Measurements from ENCODE around the gene BCLAF3.

The BCLAF3 gene

DNA sequence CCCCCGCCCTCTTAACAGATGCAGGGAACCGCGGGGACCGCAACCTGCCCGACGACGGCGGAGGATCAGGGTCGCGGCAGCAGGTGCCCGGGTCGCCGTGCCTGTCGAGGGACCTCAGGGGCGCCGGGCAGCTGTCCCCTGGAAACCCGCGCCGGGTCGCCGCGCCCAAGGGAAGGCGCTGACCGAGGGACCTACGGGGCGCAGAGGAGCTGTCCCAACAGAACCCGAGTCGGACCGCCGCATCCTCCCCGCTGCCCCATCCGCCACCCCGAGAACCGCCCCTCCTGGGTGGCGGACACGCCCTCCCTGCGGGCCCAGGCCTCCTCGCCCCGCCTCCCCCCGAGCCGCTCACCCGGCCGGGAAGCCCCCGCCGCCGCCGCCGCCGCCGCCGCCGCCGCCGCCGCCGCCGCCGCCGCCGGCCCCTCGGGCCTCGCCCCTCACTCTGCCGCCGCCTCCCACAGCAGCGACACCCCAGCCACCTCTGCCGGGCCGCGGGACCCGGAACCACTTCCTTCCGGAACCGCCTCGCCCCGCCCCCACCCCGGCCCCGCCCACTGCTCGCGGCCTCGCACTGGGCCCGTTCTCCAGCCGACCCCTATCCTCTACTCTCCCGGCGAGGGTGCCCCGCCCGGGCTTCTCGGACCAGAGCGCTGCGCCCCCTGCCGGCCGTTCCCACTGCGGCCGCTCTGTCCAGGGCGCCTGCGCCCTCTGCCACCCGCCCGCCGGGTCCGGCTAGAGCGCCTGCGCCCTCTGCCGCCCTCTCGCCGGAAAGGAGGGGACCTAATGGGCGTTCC, at the start of gene BCLAF3:
Gene BCLAF3, minus strand, starts transcription at position 506 of the 794 bp plus-strand sequence. CDS start 20,797 bp downstream, outside the sequence.
- peak; percentile 63 for DNase-seq

DNA sequence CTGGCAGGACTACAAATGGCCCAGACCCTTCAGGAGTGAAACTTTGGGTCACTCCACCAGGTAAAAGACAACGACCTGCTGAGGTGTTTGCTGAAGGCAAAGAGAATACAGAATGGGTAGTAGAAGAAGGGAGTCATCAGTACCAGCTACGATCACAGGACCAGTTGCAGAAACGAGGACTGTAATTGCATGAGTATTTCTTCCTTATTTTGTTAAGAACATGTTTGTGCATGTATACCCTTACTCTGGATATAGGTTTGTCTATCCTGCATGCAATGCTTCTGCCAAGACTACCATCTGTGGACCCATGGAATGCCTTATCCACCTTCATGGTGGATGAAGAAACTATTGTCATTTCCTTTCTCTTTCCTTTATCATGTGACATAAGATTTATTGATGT, 48.1 kb upstream of the BCLAF3 start:
- no peak for DNase-seq

DNA sequence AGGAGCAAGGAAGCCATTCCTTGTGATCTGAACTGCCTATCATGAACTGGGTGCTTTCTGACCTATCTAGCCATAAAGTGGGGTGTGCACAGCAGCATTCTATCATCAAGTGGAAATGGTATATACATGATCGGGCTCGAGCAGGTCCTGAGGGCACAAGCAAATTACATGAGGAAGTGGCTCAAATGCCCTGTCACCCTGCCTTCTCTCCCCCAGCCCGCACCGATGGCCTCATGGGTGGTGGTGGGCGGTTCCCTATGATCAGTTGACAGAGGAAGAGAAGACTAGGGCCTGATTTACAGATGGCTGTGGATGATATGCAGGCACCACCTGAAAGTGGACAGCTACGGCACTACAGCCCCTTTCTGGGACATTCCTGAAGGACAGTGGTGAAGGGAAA, 46.3 kb upstream of the BCLAF3 start:
- no peak for DNase-seq

DNA sequence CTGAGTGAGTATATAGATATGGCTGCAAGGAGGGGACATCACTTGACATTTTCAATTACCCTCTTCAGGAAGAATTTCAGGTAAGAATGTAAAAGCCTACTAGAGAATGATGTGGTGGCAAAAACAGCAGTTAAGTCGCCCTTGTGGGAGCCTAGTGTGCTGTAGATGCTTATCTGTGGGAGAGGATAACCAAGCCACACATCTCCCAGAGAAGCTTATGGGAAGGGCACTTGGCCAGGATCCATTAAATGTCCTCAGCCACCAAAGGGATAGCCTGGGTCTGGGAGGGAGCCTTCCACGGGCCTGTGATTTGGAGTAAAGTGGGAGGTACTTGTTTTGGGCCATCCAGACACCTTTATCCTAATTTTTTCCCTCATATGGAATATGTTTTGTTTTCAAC, 41.3 kb upstream of the BCLAF3 start:
- no peak for DNase-seq

DNA sequence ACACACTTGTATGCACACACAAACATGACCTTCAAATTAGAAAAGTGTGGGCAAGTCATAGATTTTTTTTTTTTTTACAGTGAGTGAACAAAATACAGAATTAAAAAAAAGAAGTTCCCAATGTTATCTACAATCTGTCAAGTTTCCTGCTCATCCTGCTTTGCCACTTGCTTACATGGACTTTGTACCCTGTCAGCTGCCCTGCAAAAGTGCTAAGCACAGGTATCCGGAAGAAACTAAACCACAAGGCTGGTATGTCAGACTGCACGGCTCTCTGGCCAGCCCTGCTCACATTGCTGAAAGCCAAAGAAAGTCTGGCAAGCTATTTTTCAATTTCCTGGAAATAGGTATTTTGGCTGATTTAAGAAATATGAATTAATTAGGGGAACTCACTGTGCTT, 38.9 kb upstream of the BCLAF3 start:
- DNase-seq = no peak

DNA sequence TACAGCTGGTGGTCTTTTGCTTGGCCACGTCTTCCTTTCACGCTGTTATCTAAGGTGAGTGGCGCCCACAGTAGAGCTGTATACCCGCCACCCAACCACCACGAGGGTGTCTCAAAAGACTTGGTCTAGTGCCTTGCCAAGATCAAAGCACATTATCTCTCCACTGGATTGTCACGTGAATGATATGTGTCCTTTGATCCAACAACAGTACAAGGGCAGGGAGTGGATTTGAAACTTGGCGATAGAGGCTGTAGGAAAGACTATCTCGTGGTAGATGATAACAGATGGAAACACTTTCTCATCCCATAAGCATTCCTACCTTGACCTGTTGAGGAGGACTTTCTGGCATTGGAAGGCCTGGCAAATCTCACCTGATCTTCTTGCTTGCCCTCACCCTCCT, 37.7 kb upstream of the BCLAF3 start:
- no peak for DNase-seq

DNA sequence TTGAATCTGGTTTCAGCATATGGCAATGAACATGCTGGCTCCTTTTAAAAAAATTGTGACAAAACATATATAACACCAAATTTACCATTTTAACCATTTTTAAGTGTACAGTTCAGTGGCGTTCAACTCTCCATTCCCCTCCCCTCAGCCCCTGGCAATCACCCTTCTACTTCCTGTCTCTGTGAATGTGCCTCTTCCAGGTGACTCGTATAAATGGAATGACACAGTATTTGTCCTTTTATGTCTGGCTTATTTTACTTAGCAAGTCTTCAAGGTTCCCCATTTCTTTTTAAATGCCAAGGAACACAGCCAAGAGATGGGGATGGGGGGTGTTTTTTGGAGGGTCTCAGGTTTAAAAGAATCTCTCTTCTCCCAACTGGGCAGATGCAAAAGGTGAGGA, 35.4 kb upstream of the BCLAF3 start:
- DNase-seq = no peak

DNA sequence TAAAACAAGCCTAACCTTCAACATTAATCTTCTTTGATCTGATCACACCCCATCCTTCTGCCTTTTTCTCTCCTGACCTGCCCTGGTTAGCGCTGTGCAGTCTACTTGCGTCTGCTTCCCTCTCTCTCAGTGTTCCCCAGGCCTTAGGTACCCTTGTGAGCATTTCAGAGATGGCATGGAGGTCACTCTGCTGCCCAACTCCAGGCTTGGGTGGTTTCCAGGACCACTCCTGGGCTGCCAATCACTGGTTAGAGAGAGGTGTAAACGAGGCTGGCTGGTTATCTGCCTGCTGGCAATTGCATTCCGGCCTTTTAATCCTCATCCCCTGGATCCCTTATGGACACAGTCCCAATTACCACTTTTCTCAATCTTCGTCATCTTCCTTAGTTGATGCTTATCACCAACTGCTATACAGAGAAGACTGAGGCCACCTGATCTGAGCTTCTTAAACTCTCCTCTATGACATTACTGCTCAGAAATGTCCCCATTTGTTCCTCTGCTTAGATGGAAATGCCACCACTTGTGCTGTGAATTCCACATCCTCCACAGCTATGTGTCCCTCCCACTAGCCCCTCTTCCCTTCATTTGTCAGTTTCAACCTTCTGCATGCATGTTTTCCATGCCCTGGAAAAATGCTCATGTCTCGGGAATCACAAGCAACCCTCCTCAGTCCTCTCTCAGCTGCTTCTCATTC, 29.0 kb upstream of the BCLAF3 start:
- DNase-seq = no peak

DNA sequence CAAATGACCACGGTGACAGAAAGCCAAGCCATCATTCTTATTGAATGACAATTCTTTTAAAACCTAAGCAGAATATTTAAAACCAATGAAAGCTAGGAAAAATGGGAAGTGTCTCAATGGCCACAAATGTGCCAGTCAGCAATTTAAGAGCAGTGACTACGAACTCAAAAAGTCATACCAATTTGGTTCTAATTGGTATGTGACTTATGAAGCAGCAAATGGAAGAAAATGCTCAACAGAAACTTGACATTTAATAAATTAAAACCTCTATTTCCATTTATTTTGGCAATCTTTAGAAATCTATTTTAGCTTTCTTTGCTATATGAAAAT, 25.7 kb upstream of the BCLAF3 start:
- DNase-seq = no peak

DNA sequence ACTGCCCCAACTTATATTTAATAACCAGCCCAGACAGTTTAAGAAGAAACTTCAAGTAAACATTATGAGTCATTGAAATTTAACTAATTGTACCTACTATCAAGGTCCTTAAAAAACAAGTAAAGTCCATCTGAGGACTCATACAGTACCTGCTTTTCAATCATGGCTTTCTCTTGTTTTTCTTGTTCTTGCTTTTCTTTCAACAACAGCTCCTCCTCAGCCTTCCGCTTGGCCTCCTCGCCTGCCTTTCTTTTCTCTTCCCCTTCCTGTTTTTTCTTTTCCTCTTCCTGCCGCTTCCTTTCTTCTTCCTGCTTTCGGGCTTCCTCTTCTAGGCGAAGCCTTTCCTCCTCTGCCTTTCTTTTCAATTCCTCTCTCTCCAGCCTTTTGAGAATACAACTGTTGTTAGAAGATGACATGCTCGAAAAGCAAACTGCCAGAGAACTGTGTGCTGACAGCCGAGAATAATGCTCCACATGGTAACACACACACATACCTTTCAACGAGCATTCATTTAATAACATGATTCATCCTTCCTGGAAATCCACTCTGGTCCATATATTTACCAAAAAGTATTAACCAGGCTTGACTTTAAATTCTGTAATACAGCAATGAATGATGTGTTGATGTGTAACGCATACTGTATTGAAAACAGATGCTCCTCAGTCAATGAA, 25.2 kb upstream of the BCLAF3 start:
- DNase-seq = no peak

DNA sequence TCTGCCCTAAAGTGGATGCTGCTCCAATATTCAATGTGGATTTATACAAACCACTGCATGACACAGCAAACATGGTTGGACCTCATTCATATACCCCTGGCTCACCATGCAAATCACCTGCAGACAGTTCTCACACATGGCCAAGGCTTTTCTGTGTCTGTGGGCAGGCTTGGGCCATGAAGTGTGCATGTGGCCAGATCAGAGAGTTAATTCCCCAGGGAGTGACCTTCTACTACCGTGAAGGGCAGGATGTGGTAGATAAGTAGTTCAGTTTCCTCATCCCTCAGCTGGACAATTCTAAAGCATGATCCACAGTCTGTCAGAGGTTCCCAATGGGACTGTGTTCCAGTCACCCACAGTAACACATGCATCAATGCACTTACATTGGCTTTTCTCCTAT, 24.6 kb upstream of the BCLAF3 start:
- DNase-seq = no peak

DNA sequence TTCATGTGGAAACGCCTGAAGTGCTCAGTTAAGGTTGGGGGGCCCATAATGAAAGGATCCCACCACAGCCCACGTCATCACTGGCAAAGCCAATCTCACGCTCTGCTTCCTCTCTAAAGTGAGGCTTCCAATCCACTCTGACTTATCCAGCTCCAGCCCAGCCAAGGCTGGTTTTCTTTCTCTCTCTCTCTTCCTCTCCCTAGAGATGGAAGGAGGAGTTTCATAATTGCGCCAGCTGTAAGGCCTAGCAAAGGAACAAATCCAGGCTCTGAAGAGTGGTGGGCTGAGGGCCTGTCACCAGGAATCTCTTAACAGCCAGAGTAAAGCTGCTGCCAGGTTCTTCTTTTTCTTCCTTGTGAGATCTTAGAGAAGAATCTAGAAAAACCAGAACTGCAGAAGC, 20.7 kb upstream of the BCLAF3 start:
- DNase-seq = no peak

DNA sequence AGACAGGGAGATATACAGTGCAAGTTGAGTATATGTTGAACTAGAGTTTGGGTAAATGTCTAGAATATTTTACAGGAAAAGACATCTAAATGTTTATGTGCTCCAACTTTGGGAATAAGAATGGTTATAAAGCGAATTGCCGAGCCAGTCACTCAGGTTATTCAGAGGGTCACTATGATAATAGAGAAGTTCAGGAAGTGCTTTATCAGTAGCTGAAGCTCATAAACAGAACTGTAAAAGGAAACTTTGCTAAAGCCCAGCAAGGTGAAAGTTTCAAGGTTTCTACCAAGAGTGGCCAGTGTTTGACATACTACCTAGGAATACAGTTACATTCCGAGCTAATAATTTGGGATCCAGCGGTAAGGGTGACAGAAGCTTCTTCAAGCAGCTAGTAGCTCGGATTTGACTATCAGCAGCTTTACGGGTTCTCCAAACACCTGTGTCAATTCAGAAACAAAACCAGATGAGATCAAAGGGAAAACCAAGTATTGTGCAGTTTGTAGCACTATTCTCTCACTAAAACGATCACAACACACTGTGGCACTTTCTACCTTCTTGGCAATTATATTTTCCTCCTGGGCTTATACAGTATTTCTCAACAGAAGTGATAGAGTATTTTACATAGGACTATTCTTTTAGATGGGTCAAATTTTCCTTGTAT, 17.2 kb upstream of the BCLAF3 start:
- DNase-seq = no peak

DNA sequence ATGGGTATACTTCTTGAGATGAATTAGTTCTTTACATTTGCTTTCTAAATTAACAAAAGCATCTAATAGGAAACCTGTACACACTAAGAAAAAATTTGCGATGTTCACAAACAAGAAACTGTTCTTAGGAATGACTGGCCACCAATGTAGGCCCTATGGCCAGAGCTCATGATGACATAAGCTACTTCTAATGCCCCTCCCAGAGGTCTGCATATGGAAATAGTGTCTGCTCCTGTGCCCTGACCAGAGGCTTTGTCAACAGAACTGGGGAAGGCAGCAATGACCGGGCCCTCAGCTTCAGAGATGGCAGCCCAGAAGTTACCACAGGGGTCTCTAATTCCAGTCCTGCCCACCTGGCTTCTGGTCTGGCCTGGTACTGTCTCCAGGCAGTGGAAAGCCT, 15.0 kb upstream of the BCLAF3 start:
- no peak for DNase-seq

DNA sequence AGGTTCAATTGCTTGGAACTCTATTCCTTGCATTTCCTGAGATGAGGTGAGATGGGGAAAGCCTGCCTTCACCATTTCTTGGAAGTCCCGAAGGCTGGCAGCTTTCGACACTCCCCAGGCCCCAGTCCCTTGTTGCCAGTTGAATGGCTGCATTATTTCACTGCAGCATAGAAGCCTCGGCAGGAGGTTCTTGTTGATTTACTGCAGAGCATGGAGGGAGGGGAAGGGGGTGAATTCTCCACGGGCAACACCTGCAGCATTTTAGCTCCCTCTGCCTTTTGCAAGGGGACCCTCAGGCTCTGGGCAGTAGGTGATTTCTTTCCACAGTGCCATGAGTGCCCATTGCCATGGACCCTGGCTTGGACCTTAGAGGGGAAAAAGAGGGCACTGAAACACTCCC, 10.7 kb upstream of the BCLAF3 start:
- DNase-seq = no peak

DNA sequence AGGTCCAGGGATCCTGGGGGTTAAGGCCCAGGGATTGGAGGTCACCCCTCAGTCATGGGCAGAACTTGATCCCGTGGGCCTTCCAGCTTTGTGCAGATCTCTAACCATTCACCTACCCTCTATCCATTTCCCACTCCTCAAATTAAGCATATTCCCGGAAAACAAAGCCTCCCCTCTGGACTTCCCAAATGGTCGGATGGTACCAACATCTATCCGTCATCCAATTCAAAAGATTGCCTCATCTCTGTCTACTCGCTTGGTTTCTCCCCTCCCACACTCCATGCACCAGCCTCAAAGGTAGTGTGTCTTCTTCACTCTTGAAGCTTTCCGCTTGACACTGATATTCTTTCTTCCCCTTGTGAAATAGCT, 473 bp upstream of the BCLAF3 start:
- no peak for DNase-seq

DNA sequence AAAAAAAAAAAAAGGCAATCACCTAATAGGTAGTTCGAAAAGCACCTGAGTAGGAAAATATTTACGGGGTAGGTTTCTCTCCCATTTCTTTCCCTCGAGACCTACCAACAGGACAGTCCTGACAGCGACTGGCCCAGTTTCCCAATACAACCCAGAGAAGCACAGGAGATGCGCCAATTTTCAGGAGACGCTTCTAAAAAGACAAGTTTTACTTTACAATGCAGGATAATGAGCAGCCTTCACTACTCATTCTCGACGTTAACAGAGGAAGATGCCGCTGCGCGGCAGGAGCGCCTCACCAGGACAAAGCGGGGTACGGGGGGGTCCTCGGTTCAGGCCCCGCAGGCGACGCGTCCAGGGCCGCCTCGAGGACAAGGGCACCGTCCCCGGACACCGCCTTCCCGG, 708 bp downstream of the BCLAF3 start:
- no peak for DNase-seq

DNA sequence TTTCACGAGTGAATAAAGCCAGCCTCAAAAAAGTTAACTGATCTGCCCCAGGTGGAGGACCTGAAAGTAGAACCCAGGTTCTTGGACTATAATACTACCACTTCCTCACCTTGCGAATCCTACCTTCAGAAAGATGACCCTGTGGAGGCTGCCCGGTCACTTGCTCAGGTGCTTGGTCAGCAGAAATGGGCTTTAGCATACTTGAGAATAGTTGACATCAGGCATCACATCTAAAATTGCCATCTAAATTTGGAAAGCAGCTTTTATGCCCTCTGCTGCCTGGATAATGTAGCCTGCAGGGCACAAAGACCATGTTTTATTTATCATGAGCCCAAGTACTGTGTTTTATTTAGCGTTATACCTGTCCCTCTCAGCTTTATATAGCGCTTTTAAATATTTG, 3.0 kb downstream of the BCLAF3 start:
- DNase-seq = no peak

DNA sequence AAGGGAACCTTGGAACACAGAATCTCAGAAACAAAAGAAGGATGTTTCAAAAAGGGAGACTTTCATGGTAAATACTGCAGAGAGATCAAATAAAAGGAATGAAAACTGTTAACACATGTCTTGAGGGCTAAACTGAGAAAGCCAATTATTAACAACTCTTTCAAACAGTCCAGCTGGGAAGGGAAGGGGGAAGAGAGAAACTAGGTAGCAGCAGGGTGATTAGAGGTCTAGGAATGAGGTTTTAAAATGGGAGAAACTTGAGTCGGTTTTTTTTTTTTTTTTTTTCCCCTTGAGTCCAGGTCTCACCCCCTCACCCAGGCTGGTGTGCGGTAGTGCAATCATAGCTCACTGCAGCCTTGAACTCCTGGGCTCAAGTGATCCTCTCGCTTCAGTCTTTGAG, 4.3 kb downstream of the BCLAF3 start:
- no peak for DNase-seq

DNA sequence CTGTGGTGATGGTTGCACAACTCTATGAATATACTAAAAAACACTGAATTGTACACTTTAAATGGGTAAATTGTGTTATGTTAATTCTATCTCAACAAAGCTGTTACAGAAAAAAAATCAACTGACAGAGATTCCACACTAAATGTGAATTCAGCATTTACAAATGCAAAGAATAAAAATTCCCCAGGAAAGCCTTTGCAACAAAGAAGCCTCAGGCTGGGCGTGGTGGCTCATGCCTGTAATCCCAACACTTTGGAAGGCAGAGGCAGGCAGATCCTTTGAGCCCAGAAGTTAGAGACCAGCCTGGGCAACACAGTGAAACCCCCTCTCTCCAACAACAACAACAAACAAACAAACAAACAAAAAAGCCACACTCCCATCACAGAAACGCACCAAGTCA, 8.9 kb downstream of the BCLAF3 start:
- no peak for DNase-seq

DNA sequence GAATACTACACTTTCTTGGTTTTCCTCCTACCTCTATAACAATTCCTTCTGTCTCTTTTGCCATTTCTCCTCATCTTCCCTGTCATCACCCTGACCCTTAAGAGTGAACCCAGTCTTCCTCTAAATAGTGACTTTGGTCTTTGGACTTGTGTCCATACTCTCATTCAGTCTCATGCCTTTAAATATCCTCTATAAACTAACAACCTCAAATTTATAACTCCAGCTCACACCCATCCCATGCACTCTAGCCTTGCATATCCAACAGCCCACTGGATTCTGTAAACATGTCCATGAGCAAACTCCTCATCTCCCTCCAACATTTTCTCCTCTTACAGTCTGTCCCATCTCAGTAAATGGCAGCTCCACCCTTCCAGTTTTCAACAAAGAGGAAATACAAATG, 15.0 kb downstream of the BCLAF3 start:
- no peak for DNase-seq

DNA sequence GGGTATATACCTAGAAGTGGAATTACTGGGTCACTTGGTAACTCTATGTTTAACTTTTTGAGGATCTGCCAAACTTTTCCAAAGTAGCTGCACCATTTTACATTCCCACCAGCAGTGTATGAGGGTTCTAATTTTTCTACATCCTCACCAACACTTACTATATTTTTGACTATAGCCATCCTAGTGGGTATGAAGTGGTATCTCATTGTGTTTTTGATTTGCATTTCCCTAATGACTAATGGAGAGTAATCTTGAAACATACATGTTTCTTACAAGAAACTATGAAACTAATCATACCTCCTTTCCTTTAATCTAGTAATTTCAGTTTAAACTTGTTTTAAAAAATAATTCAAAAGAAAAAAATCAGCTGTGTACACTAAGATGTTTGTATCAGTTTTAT, 17.9 kb downstream of the BCLAF3 start:
- DNase-seq = no peak

DNA sequence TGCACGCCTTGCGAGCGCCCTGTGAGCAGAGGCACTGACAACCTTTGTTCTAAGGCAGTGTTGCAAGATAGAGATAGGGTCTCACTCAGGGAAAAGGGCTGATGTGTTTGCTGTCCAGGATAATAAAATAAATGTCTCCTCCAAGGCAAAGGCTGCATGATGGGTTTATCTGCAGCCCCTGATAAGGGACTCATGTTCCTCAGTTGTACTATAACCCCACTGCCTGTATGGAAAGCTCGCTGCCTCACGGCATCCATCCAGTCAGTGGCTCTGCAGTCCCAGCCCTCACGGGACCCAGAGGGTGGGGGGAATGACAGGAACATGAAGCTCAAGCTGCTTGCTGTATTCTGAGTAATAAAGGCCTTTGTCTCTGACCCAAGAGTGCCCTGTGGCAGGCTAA, 22.6 kb downstream of the BCLAF3 start:
- DNase-seq = no peak

DNA sequence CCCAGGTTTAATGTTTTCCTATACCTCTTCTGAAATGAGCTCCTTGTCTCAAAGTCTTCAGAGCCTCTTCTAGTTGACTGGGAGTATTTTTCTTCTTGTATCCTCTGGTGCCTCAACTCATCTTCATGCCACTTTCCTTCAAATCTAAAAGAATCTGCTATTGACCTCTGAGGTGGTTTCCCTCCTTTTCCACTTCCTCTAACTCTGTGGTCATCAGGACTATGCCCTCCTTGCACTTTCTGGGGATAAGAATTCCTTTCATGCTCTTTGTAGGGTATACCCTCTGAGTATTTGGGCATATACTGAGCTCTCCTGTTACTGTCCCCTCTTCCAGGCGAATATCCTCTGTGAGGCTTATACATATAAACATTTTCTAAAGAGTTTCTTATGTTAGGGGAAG, 24.8 kb downstream of the BCLAF3 start:
- DNase-seq = no peak

All from NCI-H1417 treated with DMSO at 0.1 percent for 48 hours (cell line).